Muscle layer of duodenum (tissue), 2 donors: ENCODE data around the gene FBXW12.

Source experiments
- H3K27ac ChIP-seq: one replicate; pipeline ENCODE4 v1.7.0; 2013; ENCODE audit warnings: mild to moderate bottlenecking, low read length
- H3K27me3 ChIP-seq: one replicate; pipeline ENCODE4 v1.7.0; 2013; ENCODE audit warnings: low read depth, mild to moderate bottlenecking, control low read depth, low read length
- H3K36me3 ChIP-seq, 2 donors: one replicate each; pipeline ENCODE4 v1.7.0; 2013; ENCODE audit warnings: low read length in 2 of 2, control low read depth in 1 of 2, mild to moderate bottlenecking in 1 of 2; ENCODE audit not compliant: insufficient read depth in 2 of 2, control insufficient read depth in 1 of 2
- H3K4me1 ChIP-seq, 2 donors: one replicate each; pipeline ENCODE4 v1.7.0; 2013; ENCODE audit warnings: low read length in 2 of 2, mild to moderate bottlenecking in 2 of 2, control low read depth in 1 of 2, moderate library complexity in 1 of 2; ENCODE audit not compliant: insufficient read depth in 2 of 2, control insufficient read depth in 1 of 2
- H3K4me3 ChIP-seq, 2 donors: one replicate each; pipeline ENCODE4 v1.7.0; 2013; ENCODE audit warnings: low read length in 2 of 2, low read depth in 1 of 2, mild to moderate bottlenecking in 1 of 2
- H3K9me3 ChIP-seq, 2 donors: one replicate each; pipeline ENCODE4 v1.7.0; 2013; ENCODE audit warnings: low read length in 2 of 2, control low read depth in 1 of 2, mild to moderate bottlenecking in 1 of 2; ENCODE audit not compliant: control insufficient read depth in 1 of 2
- donor health status: healthy.

The FBXW12 gene

DNA sequence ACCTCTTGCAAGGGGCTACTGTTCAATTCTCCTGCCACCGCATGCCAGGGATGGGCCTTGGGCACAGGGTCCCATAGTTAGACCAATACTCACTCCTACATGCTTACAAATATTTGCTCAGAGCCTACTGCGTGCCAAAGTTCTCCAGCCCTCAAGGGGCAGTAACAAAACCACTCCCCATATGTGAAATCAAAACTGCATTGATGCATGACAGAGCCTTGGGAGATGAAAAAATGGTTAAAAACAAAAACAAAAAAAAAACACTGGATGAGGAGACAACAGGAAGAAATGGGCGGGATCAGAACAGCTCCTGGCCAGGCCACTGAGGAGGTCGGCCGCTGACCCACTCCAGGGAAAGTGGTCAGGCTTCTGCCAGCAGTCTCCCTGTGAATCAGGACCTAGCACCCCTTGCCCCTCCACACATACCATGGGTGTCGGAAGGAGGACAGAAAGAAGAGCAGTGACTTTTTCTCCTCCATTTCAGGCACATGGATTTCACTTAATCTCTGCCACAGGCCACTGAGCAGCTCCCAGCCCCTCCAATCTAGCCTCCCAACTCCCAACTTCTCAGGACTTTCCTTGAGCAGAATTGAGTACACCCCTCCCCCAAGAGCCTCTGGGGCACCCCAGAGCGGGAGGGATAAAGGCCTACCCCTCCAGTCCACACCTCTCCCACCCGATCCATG lies 55.1 kb downstream of the FBXW12 start:
- Histone ChIP-seq H3K27ac (peak overlapping the region; percentile 84), H3K36me3 (peaks cover under 1 to 5% of the 10 kb centered on the region in 2 donors), H3K4me1 (peaks cover 24 to 71% of the 10 kb centered on the region in 2 donors), H3K4me3 (peak overlapping the region; percentile 55 to 73), H3K9me3 (no peaks in the 10 kb centered on the region), H3K27me3 (no peaks in the 10 kb centered on the region)

DNA sequence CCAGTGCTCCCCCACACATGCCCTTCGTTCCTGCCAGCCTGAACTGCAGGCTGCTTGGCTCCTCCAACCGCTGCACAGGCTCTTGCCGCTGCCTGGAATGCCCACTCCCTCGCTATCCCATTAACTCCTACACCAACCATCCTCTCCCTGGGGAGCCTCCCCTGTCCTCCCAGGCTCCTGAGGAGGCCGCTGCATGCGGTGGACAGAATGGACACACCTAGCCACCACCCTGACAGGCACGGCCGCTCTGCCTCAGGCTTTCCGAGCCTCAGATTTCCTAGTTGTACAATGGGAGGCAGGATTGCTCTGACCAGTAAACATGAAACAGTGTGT lies 55.6 kb downstream of the FBXW12 start:
- Histone ChIP-seq H3K4me1 (peaks cover 25 to 66% of the 10 kb centered on the region in 2 donors), H3K36me3 (peaks cover 5 to 8% of the 10 kb centered on the region in 2 donors), H3K27me3 (no peaks in the 10 kb centered on the region), H3K9me3 (no peaks in the 10 kb centered on the region), H3K27ac (peak overlapping the region; percentile 84), H3K4me3 (peak overlapping the region; percentile 55 to 73)

DNA sequence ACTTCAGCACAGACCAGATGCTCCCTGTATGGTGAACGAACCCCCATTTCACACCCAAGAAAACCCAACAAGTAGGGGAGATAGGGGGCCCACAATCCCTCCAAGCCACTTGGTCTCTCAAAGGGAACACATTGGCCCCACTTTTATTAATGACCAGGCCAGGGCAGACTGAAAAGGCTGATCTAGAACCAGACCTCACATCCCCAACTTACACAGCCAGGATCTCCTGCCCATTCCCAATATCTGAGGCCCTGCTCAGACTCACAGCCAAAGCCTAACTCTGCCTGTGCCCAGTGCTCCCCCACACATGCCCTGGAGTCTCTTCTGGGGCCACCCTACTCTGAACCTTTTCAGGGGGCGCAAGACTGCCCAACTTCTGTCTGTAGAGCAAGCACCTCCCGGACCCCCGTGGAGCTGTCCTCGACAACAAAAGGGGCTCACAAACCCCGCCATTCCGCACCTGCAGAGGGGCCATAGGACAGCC lies 56.1 kb downstream of the FBXW12 start:
- Histone ChIP-seq H3K4me1 (peaks cover 30 to 66% of the 10 kb centered on the region in 2 donors), H3K36me3 (peaks cover 11 to 12% of the 10 kb centered on the region in 2 donors), H3K4me3 (peak overlapping the region; percentile 55 to 73), H3K9me3 (no peaks in the 10 kb centered on the region), H3K27me3 (no peaks in the 10 kb centered on the region), H3K27ac (peak overlapping the region; percentile 84)

DNA sequence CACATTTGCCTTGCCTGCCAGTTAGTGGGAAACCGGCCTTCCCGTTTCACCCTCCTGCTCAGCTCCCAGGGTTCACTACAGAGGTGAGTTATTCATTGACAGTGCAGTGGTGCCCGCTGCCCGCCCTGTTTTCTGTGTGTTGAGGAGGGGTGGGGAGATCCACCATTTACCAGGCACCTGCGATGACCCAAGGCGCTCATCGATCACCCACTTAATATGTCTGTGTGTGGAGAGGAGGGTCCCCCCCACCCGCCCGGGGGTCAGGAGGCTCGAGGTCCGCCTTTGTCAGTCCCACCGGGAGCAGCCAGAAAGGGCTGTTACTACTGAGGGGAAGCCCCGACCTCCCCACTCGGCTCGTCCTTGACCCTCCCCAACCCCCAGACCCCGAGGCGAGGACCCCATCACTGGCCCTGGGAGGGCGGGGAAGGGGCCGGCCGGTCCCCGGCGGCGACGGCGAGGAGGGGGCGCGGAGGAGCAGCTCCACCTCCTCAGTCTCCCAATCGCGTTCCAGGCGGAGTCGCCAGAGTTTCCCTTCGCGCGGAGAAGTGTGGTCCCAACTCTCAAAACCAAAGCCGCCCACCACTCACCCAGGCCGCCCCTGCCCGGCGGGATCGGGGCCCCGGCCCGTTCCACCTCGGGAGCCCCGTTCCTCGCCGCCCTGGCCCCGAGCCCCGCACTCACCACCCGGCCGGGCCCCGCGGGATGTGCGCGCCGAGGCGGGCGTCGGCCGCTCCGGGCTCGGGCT lies 56.7 kb downstream of the FBXW12 start:
- Histone ChIP-seq H3K36me3 (peaks cover 9 to 13% of the 10 kb centered on the region in 2 donors), H3K9me3 (no peaks in the 10 kb centered on the region), H3K4me1 (peaks cover 31 to 66% of the 10 kb centered on the region in 2 donors), H3K4me3 (peak overlapping the region; percentile 55 to 73), H3K27me3 (no peaks in the 10 kb centered on the region), H3K27ac (peak overlapping the region; percentile 84)

DNA sequence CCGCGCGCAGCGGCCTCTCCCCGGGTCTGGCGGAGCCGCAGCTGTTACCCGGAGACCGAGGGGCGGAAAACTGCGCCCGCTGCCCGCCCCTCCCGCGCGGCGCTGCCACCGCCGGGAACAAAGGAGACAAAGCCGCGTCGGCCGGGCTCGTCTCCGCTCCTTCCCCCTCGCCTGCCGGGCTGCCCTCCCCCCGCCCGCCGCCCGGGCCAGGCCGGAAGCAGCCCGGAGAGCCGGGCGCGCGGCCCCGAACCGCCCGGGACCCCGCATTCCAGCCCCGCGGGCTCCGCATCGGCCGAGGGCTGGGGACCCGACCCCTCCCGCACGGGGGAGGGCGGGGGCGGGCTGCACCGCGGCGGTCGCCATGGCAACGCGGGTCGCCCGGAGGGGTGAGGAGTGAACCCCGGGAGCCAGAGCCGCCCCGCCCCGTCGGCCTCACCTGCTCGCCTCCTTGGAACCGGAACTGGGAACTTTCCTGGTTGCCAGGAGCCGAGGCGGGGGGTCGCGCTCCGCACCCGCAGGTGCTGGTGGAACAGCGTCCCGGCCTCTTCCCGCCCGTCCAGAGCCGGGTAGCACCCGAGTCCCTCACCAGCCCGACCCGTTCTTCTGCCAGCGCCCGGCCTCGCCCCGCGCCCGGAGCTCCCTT lies 57.4 kb downstream of the FBXW12 start:
- Histone ChIP-seq H3K4me1 (peaks cover 31 to 60% of the 10 kb centered on the region in 2 donors), H3K4me3 (peak overlapping the region; percentile 56 to 73), H3K9me3 (no peaks in the 10 kb centered on the region), H3K27ac (peak overlapping the region; percentile 74), H3K27me3 (no peaks in the 10 kb centered on the region), H3K36me3 (peaks cover 9 to 13% of the 10 kb centered on the region in 2 donors)

DNA sequence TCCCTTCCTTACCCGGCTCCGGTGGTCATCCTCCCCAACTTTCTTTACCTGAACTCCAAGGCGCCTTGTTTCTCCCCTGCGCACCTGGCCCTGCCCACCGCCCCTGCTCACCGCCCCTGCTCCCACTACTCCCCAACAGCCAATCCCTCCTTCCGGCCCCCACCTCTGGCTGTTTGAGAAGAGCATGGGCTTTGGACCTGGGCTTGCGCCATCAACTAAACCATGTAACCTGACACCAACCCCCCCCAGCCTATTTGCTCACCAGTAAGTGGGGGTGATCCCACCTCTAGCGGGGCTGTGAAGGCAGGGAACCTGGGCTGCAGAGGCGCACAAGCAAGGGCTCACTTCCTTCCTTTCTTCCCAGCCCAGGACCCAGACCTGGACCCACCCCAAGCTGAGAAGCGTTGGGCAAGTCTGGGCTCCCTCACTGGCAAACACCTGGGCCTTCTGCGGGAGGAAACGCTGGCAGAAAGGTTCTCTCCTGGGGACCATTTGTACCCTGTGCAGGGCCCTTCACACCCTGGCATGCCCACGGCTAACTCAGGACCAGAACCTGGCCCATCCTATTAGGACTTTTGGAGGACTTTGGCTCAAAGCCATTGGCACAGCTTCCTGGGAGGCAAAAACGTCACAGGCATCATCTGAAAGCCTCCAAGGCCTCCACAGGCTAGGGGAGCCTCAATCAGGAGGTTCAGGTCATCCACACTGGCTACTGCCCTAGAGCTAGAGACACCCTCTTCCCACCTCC lies 58.1 kb downstream of the FBXW12 start, which contains the start of gene PLXNB1:
Gene PLXNB1, minus strand, starts transcription at position 127 of the 748 bp plus-strand sequence. CDS start 5,475 bp downstream, outside the sequence.
- Histone ChIP-seq H3K9me3 (no peaks in the 10 kb centered on the region), H3K27ac (peak within 1 kb of the TSS; percentile 74), H3K36me3 (peaks cover 9 to 13% of the 10 kb centered on the region in 2 donors), H3K4me1 (peaks cover 31 to 53% of the 10 kb centered on the region in 2 donors), H3K4me3 (peak within 1 kb of the TSS; percentile 56 to 73), H3K27me3 (no peaks in the 10 kb centered on the region)

DNA sequence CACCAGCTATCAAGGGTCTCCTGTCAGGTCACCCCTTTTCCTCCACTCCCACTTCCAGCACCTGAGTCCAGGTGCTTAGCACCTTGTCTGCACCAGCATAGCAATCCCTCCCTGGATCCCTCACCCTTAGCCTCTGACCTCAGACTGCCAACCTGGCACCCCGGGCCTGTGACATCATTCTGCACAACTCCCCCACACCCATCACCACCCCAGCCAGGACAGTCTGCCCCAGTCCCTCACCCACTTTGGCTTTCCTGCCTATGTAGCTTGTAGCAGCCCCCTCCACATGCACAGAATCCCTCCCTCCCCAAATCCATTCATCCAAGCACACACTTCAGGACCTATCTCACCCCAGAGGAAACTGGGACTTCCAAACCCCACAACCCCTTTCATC lies 58.7 kb downstream of the FBXW12 start:
- Histone ChIP-seq H3K36me3 (peaks cover 9 to 13% of the 10 kb centered on the region in 2 donors), H3K27ac (peak overlapping the region; percentile 74), H3K4me1 (peaks cover 31 to 48% of the 10 kb centered on the region in 2 donors), H3K27me3 (no peaks in the 10 kb centered on the region), H3K9me3 (no peaks in the 10 kb centered on the region), H3K4me3 (no peak overlapping the region)

DNA sequence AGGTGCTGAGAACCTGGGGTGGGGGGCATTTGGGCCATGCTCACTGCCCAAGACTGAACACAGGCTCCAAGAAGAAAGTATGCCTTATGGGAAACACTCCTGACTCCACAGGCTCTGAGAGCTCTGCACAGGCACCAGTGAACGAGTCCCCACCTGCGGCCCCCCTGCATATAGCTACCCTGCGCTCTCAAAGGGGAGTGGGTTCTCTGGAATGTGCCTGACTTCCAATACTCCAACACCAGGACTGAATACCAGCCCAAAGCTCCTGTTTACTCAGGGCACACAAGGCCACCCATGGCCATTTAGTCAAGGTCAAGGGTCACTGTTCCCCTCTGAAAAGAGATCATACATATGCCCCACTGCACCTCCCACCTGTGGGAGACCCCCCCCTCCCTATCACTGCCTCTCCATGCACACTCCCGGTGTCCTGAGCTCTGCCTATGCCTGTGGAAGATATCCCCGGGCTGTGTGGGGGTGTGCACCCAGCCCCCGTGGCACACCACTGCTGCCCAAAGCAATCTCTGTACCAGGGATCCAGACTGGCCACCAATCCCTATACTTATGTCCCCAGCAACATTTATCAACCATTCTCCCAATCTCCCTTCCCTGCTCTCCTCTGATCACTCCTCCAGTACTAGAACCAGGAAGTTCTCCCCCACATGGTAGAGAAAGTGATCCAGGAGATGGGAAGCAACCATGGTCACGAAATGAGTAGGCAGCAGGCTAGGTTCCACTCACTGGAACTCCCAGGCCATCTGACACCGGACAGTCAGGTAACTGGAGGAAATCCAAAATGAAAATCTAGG lies 59.4 kb downstream of the FBXW12 start:
- peaks cover 9 to 13% of the 10 kb centered on the region in 2 donors for H3K36me3 ChIP-seq
- H3K4me1 ChIP-seq = peaks cover 25 to 46% of the 10 kb centered on the region in 2 donors
- H3K27ac ChIP-seq = peak overlapping the region; percentile 74
- H3K9me3 ChIP-seq = no peaks in the 10 kb centered on the region
- no peaks in the 10 kb centered on the region for H3K27me3 ChIP-seq
- no peak overlapping the region for H3K4me3 ChIP-seq

DNA sequence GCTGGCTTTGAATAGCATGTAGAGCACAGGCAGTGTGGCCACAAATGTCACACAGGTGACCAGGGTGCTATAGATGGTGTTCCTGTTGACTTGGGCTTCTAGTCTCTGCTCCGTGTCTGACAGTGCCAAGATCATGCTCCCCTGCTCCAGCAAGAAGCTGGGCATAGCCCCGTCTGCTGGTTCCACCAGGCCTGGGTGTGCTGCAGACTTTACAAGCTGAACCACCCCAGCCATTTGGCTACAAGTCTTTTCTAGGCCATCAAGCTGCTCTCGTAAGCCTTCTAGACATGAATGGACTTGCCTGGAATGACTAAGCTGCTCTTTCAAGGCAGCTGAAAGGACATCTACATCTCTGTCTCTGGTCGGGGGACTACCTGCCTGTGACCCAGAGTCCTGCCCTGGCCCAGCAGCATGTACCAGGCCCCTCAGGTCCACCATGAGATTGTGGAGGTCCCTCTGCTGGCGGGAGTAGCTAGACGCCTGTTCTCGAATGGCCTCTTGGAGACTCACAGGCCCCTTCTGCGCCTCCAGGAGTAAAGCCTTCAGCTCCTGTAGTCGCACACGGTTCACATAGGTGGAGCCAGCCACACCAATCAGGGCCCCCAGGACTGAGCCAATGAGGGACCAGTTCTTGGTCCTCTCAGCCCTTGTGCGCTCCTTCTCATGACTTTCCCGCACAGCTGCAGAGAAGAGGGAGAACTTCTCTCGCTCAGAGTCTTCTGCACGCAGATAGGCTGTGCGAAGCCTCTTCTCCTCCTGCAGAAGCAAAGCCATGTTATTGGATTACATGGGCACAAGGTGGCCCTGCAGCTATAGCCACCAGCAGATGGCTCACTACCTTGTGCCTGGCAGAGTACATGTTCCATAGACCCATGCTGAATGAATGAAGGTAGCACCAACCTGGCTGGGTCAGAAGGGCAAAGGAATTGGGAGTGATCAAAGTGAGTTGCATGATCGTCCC lies 60.7 kb downstream of the FBXW12 start:
- Histone ChIP-seq H3K4me1 (peaks cover 19 to 33% of the 10 kb centered on the region in 2 donors), H3K36me3 (peaks cover 9 to 13% of the 10 kb centered on the region in 2 donors), H3K27ac (peak overlapping the region; percentile 50), H3K9me3 (no peaks in the 10 kb centered on the region), H3K27me3 (no peaks in the 10 kb centered on the region), H3K4me3 (no peak overlapping the region)
